Medulla oblongata (tissue), 1 donor: Measurements from ENCODE around the gene C1orf198.
"Not testable (repeated sequence)": the region's sequence is repeated elsewhere in the genome, so short reads cannot be mapped to it uniquely, and the experiment has no call there.

ENCODE experiments used
- DNase-seq: peaks from one replicate; pipeline ENCODE4 v3.0.0-alpha.2; 2015; ENCODE audit errors: extremely low spot score

Gene C1orf198

GRCh38 chr1:230860617-230861384, 7.5 kb downstream of the C1orf198 start:
- peak; percentile 3 for DNase-seq

- DNase-seq = peak; percentile 96
Measured at GRCh38 chr1:230858918-230859729, 9.2 kb downstream of the C1orf198 start.

- peak; percentile 3 for DNase-seq
Measured at GRCh38 chr1:230858236-230858820, 10.0 kb downstream of the C1orf198 start.

GRCh38 chr1:230857822-230858221, 10.5 kb downstream of the C1orf198 start:
- peak; percentile 17 for DNase-seq

- DNase-seq = peak; percentile 88
Measured at GRCh38 chr1:230857077-230857476, 11.2 kb downstream of the C1orf198 start.

GRCh38 chr1:230855886-230856285, 12.4 kb downstream of the C1orf198 start:
- DNase-seq = peak; percentile 79

- no peak for DNase-seq
Measured at GRCh38 chr1:230854423-230854822, 13.9 kb downstream of the C1orf198 start.

GRCh38 chr1:230853731-230854130, 14.6 kb downstream of the C1orf198 start:
- no peak for DNase-seq

- no peak for DNase-seq
Measured at GRCh38 chr1:230852959-230853358, 15.4 kb downstream of the C1orf198 start.

GRCh38 chr1:230851291-230851691, 17.0 kb downstream of the C1orf198 start:
- DNase-seq = no peak

- DNase-seq = no peak
Measured at GRCh38 chr1:230850547-230850946, 17.8 kb downstream of the C1orf198 start.

GRCh38 chr1:230849451-230850224, 18.7 kb downstream of the C1orf198 start:
- peak; percentile 69 for DNase-seq

GRCh38 chr1:230848235-230848634, 20.1 kb downstream of the C1orf198 start:
- DNase-seq = no peak

GRCh38 chr1:230845184-230845583, 23.1 kb downstream of the C1orf198 start:
- not testable (repeated sequence) for DNase-seq

GRCh38 chr1:230844561-230844960, 23.8 kb downstream of the C1orf198 start:
- no peak for DNase-seq

GRCh38 chr1:230843503-230844309, 24.6 kb downstream of the C1orf198 start:
- DNase-seq = no peak

- DNase-seq = no peak
Measured at GRCh38 chr1:230842801-230843200, 25.5 kb downstream of the C1orf198 start.

GRCh38 chr1:230839173-230839572, 29.1 kb downstream of the C1orf198 start:
- no peak for DNase-seq

- DNase-seq = no peak
Measured at GRCh38 chr1:230836793-230837192, 31.5 kb downstream of the C1orf198 start.

GRCh38 chr1:230836347-230836746, 32.0 kb downstream of the C1orf198 start:
- DNase-seq = no peak

- no peak for DNase-seq
Measured at GRCh38 chr1:230834292-230834691, 34.0 kb downstream of the C1orf198 start.
